Activated CD8-positive, alpha-beta memory T cell treated with anti-CD3 and anti-CD28 coated beads for 48 hours (primary cell): Measurements from ENCODE around the gene ACTRT2.

Experiments used
- DNase-seq, 3 experiments: peaks; one replicate each; pipeline ENCODE4 v3.0.0-alpha.2; 2020; ENCODE audit warnings: low read depth in 2 of 3, low spot score in 2 of 3

ACTRT2 gene

DNA sequence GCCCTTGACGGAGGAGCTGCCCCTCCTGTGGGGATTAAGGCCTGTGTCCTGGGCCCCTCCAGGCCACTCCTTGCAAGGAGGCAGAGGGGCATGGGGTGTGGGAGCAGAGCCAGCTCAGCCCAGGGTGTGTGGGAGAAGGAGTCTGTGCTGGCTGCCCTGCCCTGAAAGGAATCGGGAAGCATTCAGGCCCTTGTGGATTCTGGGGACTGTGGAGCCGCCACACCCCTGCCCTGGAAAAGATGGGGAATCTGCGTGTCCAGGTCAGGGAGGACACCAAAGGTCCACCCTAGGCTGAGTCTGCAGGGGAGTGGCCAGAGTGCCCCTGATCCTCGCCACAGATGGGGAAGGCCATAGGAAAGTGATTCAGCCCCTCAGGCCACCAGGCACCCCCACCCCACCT lies 31.2 kb downstream of the ACTRT2 start:
- DNase-seq = no peak

DNA sequence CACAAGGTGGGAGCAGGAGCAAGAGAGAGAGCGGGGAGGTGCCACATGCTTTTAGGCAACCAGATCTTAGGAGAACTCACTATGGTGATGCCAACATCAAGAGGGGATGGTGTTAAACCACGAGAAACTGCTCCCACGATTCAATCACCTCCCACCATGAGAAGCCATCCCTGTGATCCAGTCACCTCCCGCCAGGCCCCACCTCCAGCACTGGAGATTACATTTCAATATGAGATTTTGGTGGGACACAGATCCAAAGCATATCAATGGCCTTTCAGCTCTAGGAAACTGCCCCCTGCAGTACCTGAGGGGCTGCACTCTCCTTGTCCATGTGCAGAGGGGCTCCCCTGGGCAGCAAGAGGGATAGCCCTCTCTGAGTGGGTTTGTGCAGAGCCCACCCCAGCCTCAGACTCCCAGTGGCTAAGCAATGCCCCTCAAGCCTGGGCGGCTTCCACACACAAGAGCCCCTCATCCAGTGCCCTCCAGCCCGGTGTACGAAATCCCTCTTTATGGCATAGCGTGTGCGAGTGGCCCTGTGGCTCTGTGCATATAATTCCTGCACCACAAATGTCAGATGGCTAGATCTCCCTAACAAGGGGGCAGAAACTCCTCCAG lies 32.2 kb downstream of the ACTRT2 start:
- no peak for DNase-seq

DNA sequence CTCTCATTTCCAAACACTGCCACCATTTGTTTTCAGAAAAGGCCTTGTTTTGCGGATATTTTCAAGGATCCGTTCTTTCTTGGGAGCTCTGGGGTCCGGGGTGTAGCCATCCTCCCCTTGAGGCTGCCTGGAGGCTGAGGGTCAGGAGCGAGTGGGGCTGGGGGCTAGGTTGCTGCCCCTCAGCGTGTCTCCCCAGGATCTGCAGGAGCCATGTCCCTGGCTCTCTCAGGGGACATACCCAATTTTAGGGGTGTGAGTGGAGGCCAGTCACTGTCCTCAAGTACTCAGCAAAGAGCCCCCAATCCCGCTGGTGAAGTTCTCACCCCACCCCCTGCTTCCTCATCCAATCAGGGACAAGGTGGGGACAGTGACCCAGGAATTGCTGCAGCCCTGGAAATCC lies 32.7 kb downstream of the ACTRT2 start:
- DNase-seq = no peak

- DNase-seq = no peak
Measured at GRCh38 chr1:3054474-3054873, 33.2 kb downstream of the ACTRT2 start.

GRCh38 chr1:3055051-3055450 lies 33.8 kb downstream of the ACTRT2 start:
- DNase-seq = no peak

- DNase-seq = no peak
Measured at GRCh38 chr1:3056641-3057040, 35.4 kb downstream of the ACTRT2 start.

DNA sequence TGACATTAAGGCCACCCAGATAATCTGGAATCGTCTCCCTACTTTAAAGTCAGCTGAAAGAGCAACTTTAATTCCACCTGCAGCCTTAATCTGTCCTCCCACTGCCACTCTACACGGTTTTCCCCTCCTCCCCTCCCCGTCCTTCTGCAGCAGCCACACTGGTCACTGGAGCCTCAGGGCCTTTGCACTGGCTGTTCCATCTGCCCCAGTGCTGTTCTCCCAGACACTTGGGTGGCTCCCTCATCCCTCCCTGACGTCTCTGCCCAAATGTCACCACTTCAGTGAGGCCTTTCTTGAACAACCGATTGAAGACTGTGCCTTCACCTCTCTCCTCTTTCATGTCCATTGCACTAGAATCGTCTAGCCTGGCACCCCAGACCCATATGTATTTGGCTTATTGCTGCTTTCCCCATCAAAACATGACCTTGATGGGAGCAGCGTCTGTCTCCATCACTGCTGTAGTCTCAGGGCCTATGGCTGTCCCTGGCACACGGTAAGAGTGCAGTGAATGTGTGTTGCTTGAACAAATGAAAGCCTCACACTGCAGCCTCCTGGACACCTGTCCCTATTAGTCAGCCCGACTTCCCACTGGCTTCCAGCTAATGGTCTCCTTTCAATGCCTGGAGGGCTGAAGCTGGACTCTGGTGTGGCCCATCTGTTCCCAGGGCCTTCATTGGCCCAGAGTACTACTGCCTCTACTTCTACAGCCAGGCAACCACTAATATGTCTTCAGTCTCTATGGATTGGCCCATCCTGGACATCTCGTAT lies 37.2 kb downstream of the ACTRT2 start:
- no peak for DNase-seq

DNA sequence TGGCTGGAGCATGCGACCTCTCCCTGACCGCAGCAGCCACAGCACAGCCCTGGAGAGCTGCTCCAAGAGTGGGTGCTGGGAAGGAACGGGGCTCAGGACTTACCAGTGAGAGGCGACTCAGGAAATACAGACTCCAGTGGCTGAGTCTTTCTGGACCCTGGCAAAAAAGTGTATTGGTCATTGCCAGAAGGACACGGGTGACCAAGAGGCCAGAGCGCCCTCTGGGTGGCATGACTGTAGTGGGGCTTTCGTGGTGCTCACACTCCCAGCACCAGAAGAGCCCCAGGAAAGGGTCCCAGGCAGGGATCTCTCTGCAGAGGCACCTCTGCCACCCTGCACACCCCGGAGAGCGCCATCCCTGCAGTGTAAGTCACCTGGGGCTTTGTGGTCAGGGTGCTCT lies 38.9 kb downstream of the ACTRT2 start:
- DNase-seq = no peak

GRCh38 chr1:3060601-3061551 lies 39.6 kb downstream of the ACTRT2 start:
- no peak for DNase-seq

DNA sequence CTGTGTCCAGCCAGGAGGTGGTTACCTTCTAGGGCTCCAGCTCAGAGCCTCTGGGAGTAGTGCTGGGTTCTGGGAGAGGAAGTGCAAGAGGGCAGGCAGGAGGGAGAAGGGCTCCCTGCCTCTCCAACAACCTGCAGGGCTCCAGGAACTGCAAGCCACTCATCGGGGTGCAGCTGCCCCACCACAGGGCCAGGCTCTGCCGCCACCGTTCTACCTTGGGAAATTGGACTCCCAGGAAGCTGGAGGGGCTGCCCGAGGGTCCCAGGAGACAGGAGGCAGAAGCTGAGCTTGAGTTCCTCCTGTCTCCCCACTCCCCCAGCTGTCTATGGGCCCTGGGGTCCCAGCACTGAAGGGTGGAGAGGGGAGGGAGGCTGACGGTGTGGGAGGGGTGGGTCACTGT lies 40.3 kb downstream of the ACTRT2 start:
- DNase-seq = no peak

DNA sequence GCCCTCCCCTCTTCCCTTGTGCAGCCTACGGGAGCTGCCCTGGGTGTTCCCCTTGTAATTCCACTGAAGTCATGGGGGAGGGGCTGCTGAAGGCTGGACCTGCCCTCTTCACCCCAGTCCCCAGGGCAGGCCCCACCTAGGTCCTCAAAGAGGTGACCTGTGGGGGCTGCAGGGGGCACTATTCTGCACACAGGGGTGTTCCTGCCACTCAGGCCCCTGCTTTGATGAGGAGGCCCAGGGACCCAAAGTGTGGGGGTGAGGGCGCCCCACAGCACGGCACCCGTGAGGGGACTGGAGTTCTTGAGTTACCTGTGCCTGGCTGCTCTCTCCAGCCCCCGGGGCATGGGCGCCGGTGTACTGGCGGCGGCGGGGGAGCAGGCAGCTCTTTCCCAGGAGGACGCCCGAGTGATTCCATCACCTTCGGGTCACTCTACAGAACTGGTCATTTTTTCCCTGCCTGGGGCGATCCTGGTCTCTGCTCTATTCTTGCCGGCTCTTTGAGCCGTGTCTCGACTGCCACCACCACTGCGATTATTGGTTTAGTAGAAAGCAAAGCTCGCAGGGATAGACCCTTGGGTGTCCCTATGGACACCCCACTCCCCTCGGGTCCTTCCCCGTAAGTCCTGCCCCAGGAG lies 40.8 kb downstream of the ACTRT2 start:
- no peak for DNase-seq

DNA sequence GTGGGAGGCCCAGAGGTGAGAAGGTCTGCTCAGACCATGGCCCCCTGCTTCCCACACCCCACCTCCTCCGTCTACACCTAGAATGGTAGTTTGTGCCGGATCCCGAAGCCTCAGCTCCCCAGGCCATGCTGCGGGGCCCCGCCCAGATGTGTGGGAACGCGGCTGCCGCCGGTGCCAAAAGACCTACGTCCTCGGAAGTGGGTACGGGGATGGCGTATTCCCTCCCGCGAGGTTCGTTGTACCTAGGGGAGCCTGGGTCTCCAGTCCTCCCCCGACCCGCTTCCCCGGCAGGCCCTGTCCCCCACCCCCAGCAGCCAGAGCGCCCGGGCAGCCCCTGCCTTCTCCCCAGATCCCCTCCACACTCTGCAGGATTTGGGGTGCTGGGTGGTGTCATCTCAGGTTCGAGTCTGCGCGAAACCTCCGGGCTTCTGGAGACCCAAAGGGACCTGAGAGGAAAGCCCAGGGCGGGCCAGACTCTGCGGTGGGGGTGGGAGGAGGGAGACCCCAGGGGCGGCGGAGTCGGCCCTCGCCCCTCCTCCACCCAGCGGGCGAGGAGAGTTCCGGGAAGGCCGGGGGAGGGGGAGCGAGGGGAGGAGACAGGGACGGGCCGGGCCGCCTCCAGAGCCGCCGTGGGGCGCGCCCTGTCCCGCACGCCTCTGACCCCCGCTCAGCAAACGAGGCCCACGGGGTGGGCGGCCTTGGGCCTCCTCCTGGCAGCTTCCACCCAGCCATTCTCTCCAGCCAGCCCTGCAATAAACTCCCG lies 41.5 kb downstream of the ACTRT2 start:
- no peak for DNase-seq

- DNase-seq = no peak
Measured at GRCh38 chr1:3063379-3064295, 42.4 kb downstream of the ACTRT2 start.

- DNase-seq = no peak
Measured at GRCh38 chr1:3064296-3064850, 43.1 kb downstream of the ACTRT2 start.

DNA sequence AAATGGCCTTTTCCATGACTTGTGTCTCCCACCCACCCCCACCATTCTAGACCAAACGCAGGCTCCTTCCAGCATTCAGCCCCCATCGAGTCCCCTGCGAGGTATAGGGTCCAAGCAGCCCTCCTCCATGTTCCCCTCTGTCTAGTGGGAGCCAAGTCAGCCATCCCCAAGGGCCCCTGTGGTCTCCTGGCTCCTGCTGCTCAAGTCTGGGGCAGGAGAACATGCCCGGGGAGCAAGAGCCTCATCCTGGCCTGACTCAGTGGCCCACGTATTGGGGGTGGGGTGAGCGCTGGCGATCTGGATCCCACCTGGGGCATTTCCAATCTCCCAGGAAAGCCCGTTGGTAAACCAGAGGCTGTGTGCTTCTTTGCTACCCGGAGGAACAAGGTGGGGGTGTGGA lies 43.6 kb downstream of the ACTRT2 start:
- no peak for DNase-seq

- DNase-seq = no peak
Measured at GRCh38 chr1:3065396-3065795, 44.1 kb downstream of the ACTRT2 start.

DNA sequence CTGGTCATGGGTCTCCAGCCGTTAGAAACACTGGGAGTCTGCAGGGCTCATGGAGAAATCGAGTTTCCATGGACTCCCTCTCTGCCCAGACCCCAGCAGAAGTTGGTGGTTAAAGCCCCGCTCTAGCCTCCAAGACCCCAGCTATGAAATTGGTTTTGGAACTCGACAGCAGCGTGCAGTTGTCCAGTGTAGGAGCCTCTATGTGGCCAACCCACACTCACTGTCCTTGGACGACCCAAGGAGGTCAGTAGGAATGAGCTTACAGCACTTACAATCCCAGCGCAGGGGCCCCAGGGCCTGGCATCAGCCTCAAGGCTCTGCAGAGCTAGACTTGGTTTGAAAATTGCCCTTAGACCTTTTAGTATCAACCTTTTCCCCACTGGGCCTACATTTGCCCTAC lies 44.5 kb downstream of the ACTRT2 start:
- no peak for DNase-seq

DNA sequence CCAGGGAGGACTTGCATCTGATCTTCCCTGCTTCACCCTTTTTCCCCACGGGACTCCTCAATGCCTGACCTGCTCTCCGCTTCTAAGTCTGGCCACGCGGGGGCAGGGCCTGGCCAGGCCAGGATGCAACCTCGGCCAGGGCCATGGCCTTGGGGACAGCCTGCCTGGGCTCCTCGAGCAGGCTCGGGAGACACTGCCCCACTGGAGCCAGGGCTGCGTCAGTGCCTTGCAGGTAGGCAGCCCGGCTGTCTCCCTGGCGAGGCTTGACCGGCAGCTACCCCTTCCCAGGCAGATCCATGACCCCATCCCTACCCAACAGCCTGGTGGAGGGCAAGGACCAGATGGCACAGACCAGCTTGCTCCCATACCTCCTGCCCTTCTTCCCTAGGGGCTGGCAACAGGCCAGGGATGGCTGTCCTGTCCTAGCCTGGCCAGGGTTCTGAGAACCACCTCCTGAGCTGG lies 45.0 kb downstream of the ACTRT2 start:
- no peak for DNase-seq

DNA sequence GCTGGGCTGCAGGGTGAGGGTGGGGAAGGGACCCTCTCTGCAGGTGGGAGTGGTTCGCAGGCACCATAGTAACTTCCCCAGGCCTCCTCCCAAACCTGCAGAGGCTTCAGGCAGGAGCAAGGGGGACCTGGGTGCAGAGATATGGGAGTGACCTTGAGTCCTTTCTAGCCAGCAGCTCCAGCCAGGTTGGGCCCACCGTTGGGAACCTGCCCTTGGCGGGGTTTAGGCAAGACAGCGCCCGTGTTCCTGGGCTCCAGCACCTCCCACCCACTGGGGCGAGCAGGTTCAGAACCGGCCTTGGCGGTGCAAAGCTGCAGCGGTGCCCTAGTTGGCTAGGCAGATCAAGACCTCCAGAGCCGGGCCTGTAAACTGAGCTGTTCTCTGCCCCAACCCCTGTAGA lies 45.6 kb downstream of the ACTRT2 start:
- DNase-seq = no peak
